ENCODE data around the gene URB1.

DNA sequence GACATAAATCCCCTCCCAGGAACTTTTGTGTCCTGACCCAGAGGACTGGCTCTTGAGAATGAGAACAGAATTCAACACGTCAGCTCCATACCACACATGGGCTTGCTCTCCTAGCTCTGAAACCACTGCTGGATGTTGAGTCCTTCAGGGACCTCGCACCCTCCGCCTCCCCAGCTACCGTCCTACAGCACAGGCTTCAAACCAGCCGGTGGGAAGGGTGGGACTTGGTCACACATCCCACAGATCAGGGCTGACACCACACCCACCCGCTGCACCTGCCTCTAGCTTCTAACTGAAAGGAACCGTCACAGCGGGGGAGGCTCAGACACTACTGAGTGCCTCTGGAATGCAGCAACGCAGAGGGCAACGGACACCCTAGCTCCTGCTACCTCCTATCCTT, 70.1 kb downstream of the URB1 start:
- TF ChIP-seq POLR2A (IDR thresholded peaks at IDR 0.05; ENCODE audit: low read depth, low read length), result no peak
- no peak for TF ChIP-seq POLR2AphosphoS5 (IDR thresholded peaks at IDR 0.05; ENCODE audit: low read depth, low read length)
